ENCODE measurements around the gene TNFSF4. TPM values are rescaled to one million over a fixed set of nuclear protein-coding genes. Genes with fewer than 3 reads are reported as not detected.

The TNFSF4 gene
- total and polyA plus RNA-seq, 2 of the 13 experiments (the other 11 are each of a cell fraction or from before 2014, with no cell fraction given): 2.4 to 7.9 TPM

DNA sequence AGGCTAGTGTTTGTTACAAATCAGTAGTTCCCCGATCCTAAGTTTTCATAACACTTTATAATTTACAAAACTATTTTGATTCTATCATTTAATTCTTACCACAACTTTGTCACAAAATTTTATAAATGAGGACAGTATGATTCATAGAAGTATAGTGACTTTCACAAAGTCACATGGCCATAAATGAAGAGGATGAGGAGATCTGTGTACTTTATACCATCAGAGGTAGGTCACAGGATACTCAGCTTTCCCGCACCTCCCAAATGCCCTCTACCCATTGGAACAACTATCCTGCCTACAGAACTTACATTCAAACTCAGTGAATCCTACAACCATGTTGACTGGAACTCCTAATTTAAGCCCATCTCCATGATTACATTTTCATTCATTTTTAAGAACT lies 56.3 kb downstream of the TNFSF4 start (continued):
- TF ChIP-seq ATF7 (IDR thresholded peaks at IDR 0.05) (no peak), ATF7 (CRISPR knock-in tag; IDR thresholded peaks at IDR 0.05) (no peak), ASH2L (IDR thresholded peaks at IDR 0.05; ENCODE audit: insufficient read length, low read depth, low read length) (no peak), SKI (IDR thresholded peaks at IDR 0.05; ENCODE audit: partially characterized antibody) (no peak), ZNF253 (CRISPR knock-in tag; IDR thresholded peaks at IDR 0.05; ENCODE audit: borderline replicate concordance) (no peak), NR2F6 (IDR thresholded peaks at IDR 0.05) (no peak), NR2F6 (CRISPR knock-in tag; IDR thresholded peaks at IDR 0.05) (no peak), REPIN1 (CRISPR knock-in tag; IDR thresholded peaks at IDR 0.05; ENCODE audit: borderline replicate concordance, low read depth) (no peak), HMG20B (CRISPR knock-in tag; conservative IDR thresholded peaks at IDR 0.05) (no peak)
- TF ChIP-seq, protein P1, sequence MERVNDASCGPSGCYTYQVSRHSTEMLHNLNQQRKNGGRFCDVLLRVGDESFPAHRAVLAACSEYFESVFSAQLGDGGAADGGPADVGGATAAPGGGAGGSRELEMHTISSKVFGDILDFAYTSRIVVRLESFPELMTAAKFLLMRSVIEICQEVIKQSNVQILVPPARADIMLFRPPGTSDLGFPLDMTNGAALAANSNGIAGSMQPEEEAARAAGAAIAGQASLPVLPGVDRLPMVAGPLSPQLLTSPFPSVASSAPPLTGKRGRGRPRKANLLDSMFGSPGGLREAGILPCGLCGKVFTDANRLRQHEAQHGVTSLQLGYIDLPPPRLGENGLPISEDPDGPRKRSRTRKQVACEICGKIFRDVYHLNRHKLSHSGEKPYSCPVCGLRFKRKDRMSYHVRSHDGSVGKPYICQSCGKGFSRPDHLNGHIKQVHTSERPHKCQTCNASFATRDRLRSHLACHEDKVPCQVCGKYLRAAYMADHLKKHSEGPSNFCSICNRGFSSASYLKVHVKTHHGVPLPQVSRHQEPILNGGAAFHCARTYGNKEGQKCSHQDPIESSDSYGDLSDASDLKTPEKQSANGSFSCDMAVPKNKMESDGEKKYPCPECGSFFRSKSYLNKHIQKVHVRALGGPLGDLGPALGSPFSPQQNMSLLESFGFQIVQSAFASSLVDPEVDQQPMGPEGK (CRISPR knock-in tag; IDR thresholded peaks at IDR 0.05): no peak
- TF ChIP-seq, protein P2, sequence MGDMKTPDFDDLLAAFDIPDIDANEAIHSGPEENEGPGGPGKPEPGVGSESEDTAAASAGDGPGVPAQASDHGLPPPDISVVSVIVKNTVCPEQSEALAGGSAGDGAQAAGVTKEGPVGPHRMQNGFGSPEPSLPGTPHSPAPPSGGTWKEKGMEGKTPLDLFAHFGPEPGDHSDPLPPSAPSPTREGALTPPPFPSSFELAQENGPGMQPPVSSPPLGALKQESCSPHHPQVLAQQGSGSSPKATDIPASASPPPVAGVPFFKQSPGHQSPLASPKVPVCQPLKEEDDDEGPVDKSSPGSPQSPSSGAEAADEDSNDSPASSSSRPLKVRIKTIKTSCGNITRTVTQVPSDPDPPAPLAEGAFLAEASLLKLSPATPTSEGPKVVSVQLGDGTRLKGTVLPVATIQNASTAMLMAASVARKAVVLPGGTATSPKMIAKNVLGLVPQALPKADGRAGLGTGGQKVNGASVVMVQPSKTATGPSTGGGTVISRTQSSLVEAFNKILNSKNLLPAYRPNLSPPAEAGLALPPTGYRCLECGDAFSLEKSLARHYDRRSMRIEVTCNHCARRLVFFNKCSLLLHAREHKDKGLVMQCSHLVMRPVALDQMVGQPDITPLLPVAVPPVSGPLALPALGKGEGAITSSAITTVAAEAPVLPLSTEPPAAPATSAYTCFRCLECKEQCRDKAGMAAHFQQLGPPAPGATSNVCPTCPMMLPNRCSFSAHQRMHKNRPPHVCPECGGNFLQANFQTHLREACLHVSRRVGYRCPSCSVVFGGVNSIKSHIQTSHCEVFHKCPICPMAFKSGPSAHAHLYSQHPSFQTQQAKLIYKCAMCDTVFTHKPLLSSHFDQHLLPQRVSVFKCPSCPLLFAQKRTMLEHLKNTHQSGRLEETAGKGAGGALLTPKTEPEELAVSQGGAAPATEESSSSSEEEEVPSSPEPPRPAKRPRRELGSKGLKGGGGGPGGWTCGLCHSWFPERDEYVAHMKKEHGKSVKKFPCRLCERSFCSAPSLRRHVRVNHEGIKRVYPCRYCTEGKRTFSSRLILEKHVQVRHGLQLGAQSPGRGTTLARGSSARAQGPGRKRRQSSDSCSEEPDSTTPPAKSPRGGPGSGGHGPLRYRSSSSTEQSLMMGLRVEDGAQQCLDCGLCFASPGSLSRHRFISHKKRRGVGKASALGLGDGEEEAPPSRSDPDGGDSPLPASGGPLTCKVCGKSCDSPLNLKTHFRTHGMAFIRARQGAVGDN (CRISPR knock-in tag; IDR thresholded peaks at IDR 0.05): no peak

Data from HepG2 (cell line).